PC-3 (cell line): Measurements from ENCODE around the gene PSAPL1. TPM values are rescaled to one million over a fixed set of nuclear protein-coding genes. Genes with fewer than 3 reads are reported as not detected.

ENCODE experiments used
- ATAC-seq: fragments of 200-7000 bp; cut with Tn5 transposase; 2 replicates; pipeline ENCODE4 v1.9.1; 2020; ENCODE audit warnings: mild to moderate bottlenecking, moderate library complexity
- BruUV-seq: library from RNA; stranded (reverse); fragments of 400-500 nt; replicated peaks from 2 replicates; lab custom pipeline; 2021; lab: Mats Ljungman, UMichigan
- CTCF ChIA-PET: fragments of 300-600 bp; sonication (Branson Sonifier 250); formaldehyde crosslinking; loops from one replicate; lab custom pipeline; 2022; ENCODE audit warnings: antibody characterized with exemption; lab: Charles Lee
- POLR2A ChIA-PET: fragments of 300-600 bp; sonication (Branson Sonifier 250); formaldehyde crosslinking; loops from one replicate; lab custom pipeline; 2022; ENCODE audit warnings: antibody characterized with exemption; ENCODE audit not compliant: unreplicated experiment; lab: Charles Lee
- DNase-seq: peaks from one replicate; pipeline ENCODE4 v3.0.0-alpha.2; 2015
- H2AFZ ChIP-seq: fragments of 300-600 bp; sonication (generic); 2 replicates; pipeline ENCODE4 v1.6.0; 2016; ENCODE audit warnings: antibody characterized with exemption, low read length
- H3F3A ChIP-seq: fragments of 300-600 bp; sonication (generic); one replicate; pipeline ENCODE4 v1.6.0; 2017; ENCODE audit warnings: antibody characterized with exemption, low read length, control low read depth, mild to moderate bottlenecking; ENCODE audit not compliant: unreplicated experiment
- H3K27ac ChIP-seq: fragments of 300-600 bp; sonication (generic); 2 replicates; pipeline ENCODE4 v1.5.1; 2016; ENCODE audit warnings: mild to moderate bottlenecking, low read length
- H3K27me3 ChIP-seq: fragments of 300-600 bp; sonication (generic); 2 replicates; pipeline ENCODE4 v1.6.1; 2016; ENCODE audit warnings: low read length, mixed read lengths
- H3K36me3 ChIP-seq: fragments of 300-600 bp; sonication (generic); 2 replicates; pipeline ENCODE4 v1.6.1; 2016; ENCODE audit warnings: low read depth, mixed run types, low read length, mixed read lengths
- H3K4me1 ChIP-seq: fragments of 300-600 bp; sonication (generic); 2 replicates; pipeline ENCODE4 v1.5.1; 2016; ENCODE audit warnings: low read length; ENCODE audit not compliant: insufficient read depth
- H3K4me2 ChIP-seq: fragments of 300-600 bp; sonication (generic); 2 replicates; pipeline ENCODE4 v1.6.0; 2016; ENCODE audit warnings: low read length
- H3K4me3 ChIP-seq: fragments of 300-600 bp; sonication (generic); 2 replicates; pipeline ENCODE4 v1.5.1; 2016; ENCODE audit warnings: mild to moderate bottlenecking, low read length, mixed read lengths
- H3K79me2 ChIP-seq: fragments of 300-600 bp; sonication (generic); 2 replicates; pipeline ENCODE4 v1.6.1; 2017; ENCODE audit warnings: low read length, mixed read lengths
- H3K9ac ChIP-seq: fragments of 300-600 bp; sonication (generic); 2 replicates; pipeline ENCODE4 v1.6.0; 2016; ENCODE audit warnings: mild to moderate bottlenecking, low read length
- H3K9me2 ChIP-seq: fragments of 300-600 bp; sonication (generic); replicated peaks from 2 replicates; pipeline ENCODE4 v1.6.1; 2016; ENCODE audit warnings: mixed run types, low read length, mixed read lengths
- H3K9me3 ChIP-seq: fragments of 300-600 bp; sonication (generic); 2 replicates; pipeline ENCODE4 v1.6.1; 2016; ENCODE audit warnings: low read length, mixed read lengths
- H4K20me1 ChIP-seq: fragments of 300-600 bp; sonication (generic); 2 replicates; pipeline ENCODE4 v1.6.1; 2016; ENCODE audit warnings: low read length, mixed read lengths
- CTCF ChIP-seq: fragments of 300-600 bp; sonication (generic); conservative IDR thresholded peaks from 2 replicates; pipeline ENCODE4 v1.5.1; 2017; ENCODE audit warnings: antibody characterized with exemption, low read depth, mild to moderate bottlenecking, low read length
- EZH2 ChIP-seq: fragments of 300-600 bp; sonication (generic); IDR thresholded peaks from one replicate; pipeline ENCODE4 v1.6.1; 2017; ENCODE audit warnings: antibody characterized with exemption, mild to moderate bottlenecking, low read length; ENCODE audit not compliant: unreplicated experiment
- EZH2phosphoT487 ChIP-seq: fragments of 300-600 bp; sonication (generic); IDR thresholded peaks from 2 replicates; pipeline ENCODE4 v1.6.1; 2018; ENCODE audit warnings: mild to moderate bottlenecking, antibody characterized with exemption, low read length, borderline replicate concordance
- intact Hi-C: fragments of 100-400 bp; cut with micrococcal nuclease; formaldehyde crosslinking; loops from 2 replicates; pipeline ENCODE4 v1.9.0; 2023
- total RNA-seq: library from RNA; depleted of rRNA; stranded (reverse); fragments of >200 nt; gene quantifications from 2 replicates; pipeline ENCODE4 v1.2.3, GENCODE V29; 2014

The PSAPL1 gene
- total RNA-seq, 1 experiment from 2014 or later: 0.15 TPM

GRCh38 chr4:7451800-7452199 is 17.1 kb upstream of the PSAPL1 start:
- CTCF ChIA-PET: no interaction called here
- H3K9me2 ChIP-seq: no peaks in the 10 kb centered on the region
- H3K27ac ChIP-seq: no peak overlapping the region
- no peak overlapping the region for H3K4me3 ChIP-seq
- intact Hi-C loops: no loop called here
- no peaks in the 10 kb centered on the region for H3K4me1 ChIP-seq
- H3K9ac ChIP-seq: no peak overlapping the region
- BruUV-seq: no TSS peak
- H3K79me2 ChIP-seq: no peaks in the 10 kb centered on the region
- H2AFZ ChIP-seq: no peak overlapping the region
- TF ChIP-seq CTCF (no peak), EZH2phosphoT487 (no peak), EZH2 (no peak)
- no peaks in the 10 kb centered on the region for H3K9me3 ChIP-seq
- POLR2A ChIA-PET: no interaction called here
- H4K20me1 ChIP-seq: no peaks in the 10 kb centered on the region
- H3K36me3 ChIP-seq: no peaks in the 10 kb centered on the region
- H3K27me3 ChIP-seq: no peaks in the 10 kb centered on the region
- ATAC-seq (no peak), DNase-seq (no peak)
- H3F3A ChIP-seq: no peaks in the 10 kb centered on the region
- H3K4me2 ChIP-seq: no peak overlapping the region

- intact Hi-C loops: no loop called here
- no peaks in the 10 kb centered on the region for H3K79me2 ChIP-seq
- BruUV-seq: no TSS peak
- H3K9ac ChIP-seq: no peak overlapping the region
- H3K4me3 ChIP-seq: no peak overlapping the region
- no peak overlapping the region for H3K4me2 ChIP-seq
- TF ChIP-seq EZH2: no peak
- no peak for TF ChIP-seq EZH2phosphoT487
- no peak for TF ChIP-seq CTCF
- H3K27me3 ChIP-seq: no peaks in the 10 kb centered on the region
- DNase-seq (no peak), ATAC-seq (no peak)
- H3K9me3 ChIP-seq: no peaks in the 10 kb centered on the region
- no peaks in the 10 kb centered on the region for H3K4me1 ChIP-seq
- CTCF ChIA-PET: no interaction called here
- H3K9me2 ChIP-seq: no peaks in the 10 kb centered on the region
- no peaks in the 10 kb centered on the region for H3K36me3 ChIP-seq
- no peak overlapping the region for H3K27ac ChIP-seq
- no peaks in the 10 kb centered on the region for H4K20me1 ChIP-seq
- no peak overlapping the region for H2AFZ ChIP-seq
- no peaks in the 10 kb centered on the region for H3F3A ChIP-seq
- POLR2A ChIA-PET: no interaction called here
These were observed 16.7 kb upstream of the PSAPL1 start for GRCh38 chr4:7451434-7451789.

GRCh38 chr4:7450775-7451433 is 16.2 kb upstream of the PSAPL1 start:
- Histone ChIP-seq H3K36me3 (no peaks in the 10 kb centered on the region), H3K4me3 (no peak overlapping the region), H3K79me2 (no peaks in the 10 kb centered on the region), H3K9me3 (no peaks in the 10 kb centered on the region), H3K9ac (no peak overlapping the region), H3F3A (no peaks in the 10 kb centered on the region), H3K27ac (no peak overlapping the region), H4K20me1 (no peaks in the 10 kb centered on the region), H3K4me1 (no peaks in the 10 kb centered on the region), H3K27me3 (no peaks in the 10 kb centered on the region), H2AFZ (no peak overlapping the region), H3K4me2 (no peak overlapping the region), H3K9me2 (no peaks in the 10 kb centered on the region)
- intact Hi-C loops: no loop called here
- no TSS peak for BruUV-seq
- TF ChIP-seq EZH2 (no peak), EZH2phosphoT487 (no peak), CTCF (no peak)
- ChIA-PET CTCF (no interaction called here), POLR2A (no interaction called here)
- no peak for DNase-seq
- ATAC-seq: no peak
